ENCODE results near the gene RER1. TPM values are rescaled to one million over a fixed set of nuclear protein-coding genes. Genes with fewer than 3 reads are reported as not detected.
A peak's percentile ranks its signal among the peaks of the same experiment; 100 is the strongest.

RER1 gene
- total RNA-seq, 4 donors from 2014 or later: 73.5 to 101 (median 83.7) TPM

GRCh38 chr1:2378956-2379732 lies 12.5 kb upstream of the RER1 start:
- no peak for TF ChIP-seq POLR2A (IDR thresholded peaks at IDR 0.05)
- TF ChIP-seq, protein P1, sequence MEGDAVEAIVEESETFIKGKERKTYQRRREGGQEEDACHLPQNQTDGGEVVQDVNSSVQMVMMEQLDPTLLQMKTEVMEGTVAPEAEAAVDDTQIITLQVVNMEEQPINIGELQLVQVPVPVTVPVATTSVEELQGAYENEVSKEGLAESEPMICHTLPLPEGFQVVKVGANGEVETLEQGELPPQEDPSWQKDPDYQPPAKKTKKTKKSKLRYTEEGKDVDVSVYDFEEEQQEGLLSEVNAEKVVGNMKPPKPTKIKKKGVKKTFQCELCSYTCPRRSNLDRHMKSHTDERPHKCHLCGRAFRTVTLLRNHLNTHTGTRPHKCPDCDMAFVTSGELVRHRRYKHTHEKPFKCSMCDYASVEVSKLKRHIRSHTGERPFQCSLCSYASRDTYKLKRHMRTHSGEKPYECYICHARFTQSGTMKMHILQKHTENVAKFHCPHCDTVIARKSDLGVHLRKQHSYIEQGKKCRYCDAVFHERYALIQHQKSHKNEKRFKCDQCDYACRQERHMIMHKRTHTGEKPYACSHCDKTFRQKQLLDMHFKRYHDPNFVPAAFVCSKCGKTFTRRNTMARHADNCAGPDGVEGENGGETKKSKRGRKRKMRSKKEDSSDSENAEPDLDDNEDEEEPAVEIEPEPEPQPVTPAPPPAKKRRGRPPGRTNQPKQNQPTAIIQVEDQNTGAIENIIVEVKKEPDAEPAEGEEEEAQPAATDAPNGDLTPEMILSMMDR (IDR thresholded peaks at IDR 0.05): no peak
- Histone ChIP-seq H3K27me3 (no peaks in the 10 kb centered on the region), H3K27ac (no peak overlapping the region), H3K4me3 (replicated peaks in 1 of 3) (no peak overlapping the region), H3K4me1 (no peaks in the 10 kb centered on the region), H3K9me3 (no peaks in the 10 kb centered on the region), H3K36me3 (no peaks in the 10 kb centered on the region)
- intact Hi-C loops (cut with DNase I): no loop called here
- 84 to 90% methylated on average over 18 of the region's 18 CpGs for WGBS, 2 donors
- no peak for DNase-seq

- Histone ChIP-seq H3K4me3 (replicated peaks in 1 of 3) (no peak overlapping the region), H3K27ac (no peak overlapping the region), H3K4me1 (no peaks in the 10 kb centered on the region), H3K27me3 (no peaks in the 10 kb centered on the region), H3K36me3 (no peaks in the 10 kb centered on the region), H3K9me3 (no peaks in the 10 kb centered on the region)
- DNase-seq: peak; percentile 51 to 61
- intact Hi-C loops (cut with DNase I): loop anchor here (10.0 kb wide), 1 partner anchor 65 kb away; no protein-coding TSS in a partner anchor
- 71 to 83% methylated on average over 23 of the region's 23 CpGs for WGBS, 2 donors
- TF ChIP-seq, protein P1 (IDR thresholded peaks at IDR 0.05): no peak
- no peak for TF ChIP-seq POLR2A (IDR thresholded peaks at IDR 0.05)
Measured at GRCh38 chr1:2379733-2380404, 11.8 kb upstream of the RER1 start.

GRCh38 chr1:2380816-2381591 lies 10.6 kb upstream of the RER1 start:
- Histone ChIP-seq H3K4me1 (no peaks in the 10 kb centered on the region), H3K9me3 (no peaks in the 10 kb centered on the region), H3K4me3 (replicated peaks in 1 of 3) (no peak overlapping the region), H3K27me3 (no peaks in the 10 kb centered on the region), H3K27ac (no peak overlapping the region), H3K36me3 (no peaks in the 10 kb centered on the region)
- DNase-seq: no peak
- intact Hi-C loops (cut with DNase I): loop anchor here (10.0 kb wide), 1 partner anchor 66 kb away; no protein-coding TSS in a partner anchor
- TF ChIP-seq, protein P1 (IDR thresholded peaks at IDR 0.05): no peak
- TF ChIP-seq POLR2A (IDR thresholded peaks at IDR 0.05): no peak
- WGBS, 2 donors: 77 to 81% methylated on average over 29 to 32 of the region's 32 CpGs

- H3K4me1 ChIP-seq: no peaks in the 10 kb centered on the region
- peak; percentile 79 to 81 for DNase-seq
- no peaks in the 10 kb centered on the region for H3K36me3 ChIP-seq
- WGBS, 2 donors: 79 to 81% methylated on average over 5 to 9 of the region's 28 CpGs
- TF ChIP-seq, protein P1 (IDR thresholded peaks at IDR 0.05): peak; percentile 53 to 97 (median 91)
- TF ChIP-seq POLR2A (IDR thresholded peaks at IDR 0.05): no peak
- no peaks in the 10 kb centered on the region for H3K9me3 ChIP-seq
- H3K4me3 ChIP-seq (replicated peaks in 1 of 3): no peak overlapping the region
- no peak overlapping the region for H3K27ac ChIP-seq
- intact Hi-C loops (cut with DNase I): loop anchor here (2.0 to 10.0 kb wide), 2 partner anchors 67 to 187 kb away; partner anchors contain the start of gene FAAP20
- no peaks in the 10 kb centered on the region for H3K27me3 ChIP-seq
Measured at GRCh38 chr1:2381741-2382620, 9.7 kb upstream of the RER1 start.
